B cell (primary cell): ENCODE results near the gene RALGAPB. TPM values are rescaled to one million over a fixed set of nuclear protein-coding genes. Genes with fewer than 3 reads are reported as not detected.
A peak's percentile ranks its signal among the peaks of the same experiment; 100 is the strongest.
"Not testable (repeated sequence)": the region's sequence is repeated elsewhere in the genome, so short reads cannot be mapped to it uniquely, and the experiment has no call there.

Experiments used
- ATAC-seq: fragments of 200-7000 bp; cut with Tn5 transposase; one replicate; pipeline ENCODE4 v1.10.0; 2021; ENCODE audit warnings: low read depth, mild to moderate bottlenecking, moderate number of reproducible peaks, moderate library complexity
- CTCF ChIA-PET: fragments of 350-600 bp; sonication (Branson Sonifier 250); formaldehyde crosslinking; loops from one replicate; lab custom pipeline; 2021; ENCODE audit warnings: antibody characterized with exemption, inconsistent platforms; lab: Charles Lee
- POLR2A ChIA-PET: fragments of 350-600 bp; sonication (Branson Sonifier 250); formaldehyde crosslinking; loops from one replicate; lab custom pipeline; 2021; ENCODE audit warnings: antibody characterized with exemption; lab: Charles Lee
- DNase-seq: peaks from one replicate; pipeline ENCODE4 v3.0.0; 2013
- H2AFZ ChIP-seq: 2 replicates; pipeline ENCODE4 v1.6.1; 2012; ENCODE audit warnings: mild to moderate bottlenecking, low read depth, low read length; ENCODE audit not compliant: insufficient read depth, poor library complexity, severe bottlenecking
- H3K27ac ChIP-seq, 2 donors: 1 replicate in 1 of 2; 2 replicates in 1 of 2; pipeline ENCODE4 v1.5.1; 2012 to 2013; ENCODE audit warnings: low read length in 2 of 2, mild to moderate bottlenecking in 2 of 2, moderate library complexity in 1 of 2
- H3K27me3 ChIP-seq, 4 experiments: fragments of 200-600 bp in 1 of 4; sonication (generic) in 1 of 4; replicated peaks in 1 of 4; 1 replicate in 2 of 4; 2 replicates in 2 of 4; pipeline versions ENCODE4 v1.6.1 to v1.7.0; 2013 to 2016; ENCODE audit warnings: low read length in 3 of 4, mild to moderate bottlenecking in 2 of 4, mixed read lengths in 1 of 4, moderate library complexity in 1 of 4; ENCODE audit not compliant: insufficient read depth in 4 of 4, control insufficient read depth in 3 of 4; ENCODE audit errors: control extremely low read depth in 1 of 4
- H3K36me3 ChIP-seq, 2 experiments: replicated peaks in 1 of 2; 1 replicate in 1 of 2; 2 replicates in 1 of 2; pipeline versions ENCODE4 v1.6.1 to v1.7.1; 2013; ENCODE audit warnings: low read length in 1 of 2; ENCODE audit not compliant: insufficient read depth in 2 of 2, control insufficient read depth in 1 of 2; ENCODE audit errors: control extremely low read depth in 1 of 2, extremely low read depth in 1 of 2
- H3K4me1 ChIP-seq, 2 donors: fragments of 200-600 bp in 1 of 2; sonication (generic) in 1 of 2; 1 replicate in 1 of 2; 2 replicates in 1 of 2; pipeline versions ENCODE4 v1.5.1 to v1.6.1; 2013 to 2017; ENCODE audit warnings: low read length in 2 of 2; ENCODE audit not compliant: control insufficient read depth in 2 of 2, insufficient read depth in 2 of 2
- H3K4me2 ChIP-seq: replicated peaks from 2 replicates; pipeline ENCODE3; 2012; ENCODE audit warnings: mild to moderate bottlenecking, low read depth, low read length; ENCODE audit not compliant: poor library complexity, severe bottlenecking
- H3K4me3 ChIP-seq, 5 experiments: fragments of 200-600 bp in 1 of 5; sonication (generic) in 1 of 5; 1 replicate in 3 of 5; 2 replicates in 2 of 5; pipeline versions ENCODE4 v1.5.1 to v1.7.0; 2011 to 2016; ENCODE audit warnings: low read length in 4 of 5, mild to moderate bottlenecking in 4 of 5, low read depth in 2 of 5, control low read depth in 1 of 5, moderate library complexity in 1 of 5; ENCODE audit not compliant: insufficient read depth in 1 of 5; ENCODE audit errors: control extremely low read depth in 1 of 5, extremely low read depth in 1 of 5
- H3K79me2 ChIP-seq: fragments of 200-600 bp; sonication (generic); one replicate; pipeline ENCODE4 v1.6.0; 2016; ENCODE audit warnings: low read length; ENCODE audit not compliant: control insufficient read depth, insufficient read depth
- H3K9ac ChIP-seq: fragments of 200-600 bp; sonication (generic); 2 replicates; pipeline ENCODE4 v1.6.1; 2017; ENCODE audit warnings: mild to moderate bottlenecking, low read length, moderate library complexity
- H3K9me3 ChIP-seq, 3 donors: one replicate each; pipeline versions ENCODE4 v1.6.1 to v1.7.1; 2013; ENCODE audit warnings: low read length in 2 of 3; ENCODE audit not compliant: control insufficient read depth in 2 of 3, insufficient read depth in 1 of 3; ENCODE audit errors: control extremely low read depth in 1 of 3
- H4K20me1 ChIP-seq: 2 replicates; pipeline ENCODE4 v1.6.0; 2012; ENCODE audit warnings: mild to moderate bottlenecking, low read length; ENCODE audit not compliant: insufficient read depth, control insufficient read depth, poor library complexity, severe bottlenecking
- H3K27ac Mint-ChIP-seq: one replicate; pipeline ENCODE4 v1.8.0; 2021; ENCODE audit warnings: mixed read lengths
- H3K27me3 Mint-ChIP-seq: one replicate; pipeline ENCODE4 v1.8.0; 2021; ENCODE audit warnings: mixed read lengths
- H3K4me1 Mint-ChIP-seq: one replicate; pipeline ENCODE4 v1.8.0; 2021; ENCODE audit warnings: mixed read lengths
- H3K4me3 Mint-ChIP-seq: one replicate; pipeline ENCODE4 v1.8.0; 2021; ENCODE audit warnings: mixed read lengths
- H3K9me3 Mint-ChIP-seq: one replicate; pipeline ENCODE4 v1.8.0; 2022; ENCODE audit warnings: mixed read lengths; ENCODE audit not compliant: insufficient read depth
- EZH2 ChIP-seq: IDR thresholded peaks from 2 replicates; pipeline ENCODE4 v1.6.1; 2012; ENCODE audit warnings: borderline replicate concordance, low read depth, mild to moderate bottlenecking, moderate library complexity, low read length; ENCODE audit not compliant: insufficient read depth, poor library complexity, severe bottlenecking
- WGBS: methylation state at CpG from one replicate; pipeline ENCODE4 v1.1.5; 2013; ENCODE audit warnings: missing lambda C conversion rate; ENCODE audit not compliant: insufficient coverage; 5-methylcytosine and 5-hydroxymethylcytosine counted together
- intact Hi-C: fragments of 100-400 bp; cut with micrococcal nuclease; formaldehyde crosslinking; loops from one replicate; pipeline ENCODE4 v1.10.0; 2022
- polyA plus RNA-seq: library from polyadenylated mRNA; depleted of rRNA; stranded (reverse); fragments of >200 nt; gene quantifications from 2 replicates; pipeline ENCODE4 v1.2.3, GENCODE V29; 2012
- total RNA-seq, 2 donors: library from RNA; stranded (reverse); fragments of 120-200 nt in 1 of 2; gene quantifications; 1 replicate in 1 of 2; 2 replicates in 1 of 2; pipeline versions ENCODE4 v1.2.3 to v1.2.4, GENCODE V29; 2013 to 2022
- TF ChIP-seq, protein P1 (sequence below): fragments of 200-600 bp; IDR thresholded peaks from one replicate; pipeline ENCODE4 v1.8.0; 2022; ENCODE audit warnings: antibody characterized with exemption, mild to moderate bottlenecking

RALGAPB gene
- total and polyA plus RNA-seq, 2 donors (not counting 1 experiment from before 2014, with no cell fraction given), result 15.0 to 58.3 TPM

DNA sequence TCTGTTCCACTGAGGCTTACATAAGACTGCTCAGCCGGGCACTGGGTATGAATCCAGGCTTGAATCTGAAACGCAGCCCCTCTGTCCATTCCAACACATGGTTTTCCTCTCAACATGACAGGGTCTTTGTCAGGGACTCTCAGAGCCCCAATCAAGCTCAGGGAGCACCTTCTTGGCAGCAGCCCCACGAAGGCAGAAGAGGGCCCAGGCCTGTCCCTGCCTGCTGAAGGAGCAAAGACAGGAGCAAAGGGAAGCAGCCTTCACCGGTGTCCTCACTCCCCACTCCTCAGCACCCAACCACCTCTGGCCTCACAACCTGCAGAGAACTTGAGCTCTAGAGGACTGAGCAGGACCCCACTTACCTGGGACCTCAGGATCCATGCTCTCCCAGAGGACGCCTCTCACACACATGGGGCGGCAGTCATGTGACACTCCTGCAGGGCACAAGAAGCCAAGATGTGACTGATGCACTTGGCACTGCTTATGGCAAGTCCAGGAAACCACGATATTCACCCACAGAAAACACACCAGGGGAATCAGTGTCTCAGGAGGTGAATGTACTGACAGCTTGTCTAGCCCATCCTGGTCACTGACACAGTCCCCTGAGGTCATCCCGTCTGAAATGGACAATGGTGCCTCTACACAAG is 41.8 kb upstream of the RALGAPB start:
- no peaks in the 10 kb centered on the region for H3K9me3 Mint-ChIP-seq
- ATAC-seq (no peak), DNase-seq (no peak)
- no peak overlapping the region for H2AFZ ChIP-seq
- H3K9me3 ChIP-seq, result no peaks in the 10 kb centered on the region
- no peak overlapping the region for H3K27ac ChIP-seq
- peak overlapping the region; percentile 26 for H3K27ac Mint-ChIP-seq
- H3K36me3 ChIP-seq, result peaks cover 0 to 64% of the 10 kb centered on the region in 2 experiments
- H4K20me1 ChIP-seq, result peaks cover 71% of the 10 kb centered on the region
- 95% methylated on average over 8 of the region's 8 CpGs for WGBS
- no peaks in the 10 kb centered on the region for H3K27me3 ChIP-seq
- H3K9ac ChIP-seq, result no peak overlapping the region
- intact Hi-C loops, result no loop called here
- peaks cover 27% of the 10 kb centered on the region for H3K4me1 Mint-ChIP-seq
- no peaks in the 10 kb centered on the region for H3K27me3 Mint-ChIP-seq
- peaks cover 44% of the 10 kb centered on the region for H3K79me2 ChIP-seq
- H3K4me3 ChIP-seq, result no peak overlapping the region
- ChIA-PET POLR2A (no interaction called here), CTCF (interaction anchor here (6.1 kb wide), 1 partner anchor 16 kb away, joined by 156 read pairs; no protein-coding TSS in a partner anchor)
- no peak for TF ChIP-seq EZH2
- TF ChIP-seq, protein P1, sequence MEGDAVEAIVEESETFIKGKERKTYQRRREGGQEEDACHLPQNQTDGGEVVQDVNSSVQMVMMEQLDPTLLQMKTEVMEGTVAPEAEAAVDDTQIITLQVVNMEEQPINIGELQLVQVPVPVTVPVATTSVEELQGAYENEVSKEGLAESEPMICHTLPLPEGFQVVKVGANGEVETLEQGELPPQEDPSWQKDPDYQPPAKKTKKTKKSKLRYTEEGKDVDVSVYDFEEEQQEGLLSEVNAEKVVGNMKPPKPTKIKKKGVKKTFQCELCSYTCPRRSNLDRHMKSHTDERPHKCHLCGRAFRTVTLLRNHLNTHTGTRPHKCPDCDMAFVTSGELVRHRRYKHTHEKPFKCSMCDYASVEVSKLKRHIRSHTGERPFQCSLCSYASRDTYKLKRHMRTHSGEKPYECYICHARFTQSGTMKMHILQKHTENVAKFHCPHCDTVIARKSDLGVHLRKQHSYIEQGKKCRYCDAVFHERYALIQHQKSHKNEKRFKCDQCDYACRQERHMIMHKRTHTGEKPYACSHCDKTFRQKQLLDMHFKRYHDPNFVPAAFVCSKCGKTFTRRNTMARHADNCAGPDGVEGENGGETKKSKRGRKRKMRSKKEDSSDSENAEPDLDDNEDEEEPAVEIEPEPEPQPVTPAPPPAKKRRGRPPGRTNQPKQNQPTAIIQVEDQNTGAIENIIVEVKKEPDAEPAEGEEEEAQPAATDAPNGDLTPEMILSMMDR, result no peak
- no peak overlapping the region for H3K4me2 ChIP-seq
- peaks cover 11 to 13% of the 10 kb centered on the region in 2 donors for H3K4me1 ChIP-seq
- H3K4me3 Mint-ChIP-seq, result no peak overlapping the region

DNA sequence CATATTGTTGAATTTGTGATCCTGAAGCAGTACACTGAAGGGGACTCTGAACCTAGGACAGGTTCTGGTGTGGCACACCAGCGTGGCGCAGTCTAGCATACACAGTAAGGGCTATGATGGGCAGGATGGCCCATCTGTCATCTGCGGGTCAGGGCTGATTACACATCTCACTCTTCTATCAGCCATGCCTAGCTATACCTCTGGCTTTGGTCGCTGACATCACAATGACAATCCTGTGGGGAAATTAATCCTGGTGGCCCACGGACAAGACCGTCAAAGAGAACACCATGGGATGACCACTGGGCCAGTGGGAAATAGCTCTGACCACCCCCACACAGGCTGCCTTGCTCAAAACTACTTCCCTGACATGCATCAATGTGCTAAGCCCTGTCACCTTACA is 40.4 kb upstream of the RALGAPB start:
- intact Hi-C loops, result no loop called here
- TF ChIP-seq EZH2, result no peak
- TF ChIP-seq, protein P1, result no peak
- POLR2A ChIA-PET, result no interaction called here
- Mint-ChIP-seq H3K27me3 (no peaks in the 10 kb centered on the region), H3K4me3 (no peak overlapping the region), H3K27ac (no peak overlapping the region), H3K9me3 (no peaks in the 10 kb centered on the region), H3K4me1 (peaks cover 27% of the 10 kb centered on the region)
- Histone ChIP-seq H3K4me3 (no peak overlapping the region), H4K20me1 (peaks cover 60% of the 10 kb centered on the region), H3K79me2 (peaks cover 41% of the 10 kb centered on the region), H3K4me1 (peaks cover 11 to 13% of the 10 kb centered on the region in 2 donors), H3K36me3 (peaks cover 0 to 50% of the 10 kb centered on the region in 2 experiments), H3K9me3 (no peaks in the 10 kb centered on the region), H3K27me3 (no peaks in the 10 kb centered on the region), H2AFZ (no peak overlapping the region), H3K9ac (no peak overlapping the region), H3K4me2 (no peak overlapping the region), H3K27ac (no peak overlapping the region)
- CTCF ChIA-PET, result interaction anchor here (4.4 to 6.1 kb wide), 2 partner anchors 14 to 41 kb away, joined by 37 to 156 read pairs; partner anchors contain the start of gene RALGAPB
- DNase-seq, result no peak
- ATAC-seq, result no peak
- 96% methylated on average over 3 of the region's 6 CpGs for WGBS

DNA sequence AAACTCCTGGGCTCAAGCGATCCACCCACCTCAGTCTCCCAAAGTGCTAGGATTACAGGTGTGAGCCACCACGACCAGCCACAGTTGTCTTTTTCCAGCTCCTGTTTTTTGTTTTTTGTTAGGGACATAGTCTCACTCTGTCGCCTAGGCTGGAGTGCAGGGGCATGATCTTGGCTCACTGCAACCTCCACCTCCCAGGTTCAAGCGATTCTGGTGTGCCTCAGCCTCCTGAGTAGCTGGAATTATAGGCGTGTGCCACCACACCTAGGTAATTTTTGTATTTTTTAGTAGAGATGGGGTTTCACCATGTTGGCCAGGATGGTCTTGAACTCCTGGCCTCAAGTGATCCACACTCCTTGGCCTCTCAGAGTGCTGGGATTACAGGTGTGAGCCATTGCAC is 39.8 kb upstream of the RALGAPB start:
- CTCF ChIA-PET, result interaction anchor here (4.4 to 6.1 kb wide), 2 partner anchors 14 to 41 kb away, joined by 37 to 156 read pairs; partner anchors contain the start of gene RALGAPB
- H3K9ac ChIP-seq, H3K27me3 Mint-ChIP-seq, H3K27ac ChIP-seq, H2AFZ ChIP-seq, H3K4me2 ChIP-seq, ATAC-seq, H3K27me3 ChIP-seq, POLR2A ChIA-PET, H3K27ac Mint-ChIP-seq, H3K9me3 ChIP-seq, intact Hi-C loops, H3K4me3 ChIP-seq, DNase-seq, H3K4me3 Mint-ChIP-seq, H3K9me3 Mint-ChIP-seq: not testable (repeated sequence)
- H4K20me1 ChIP-seq, result peaks cover 54% of the 10 kb centered on the region
- H3K79me2 ChIP-seq, result peaks cover 41% of the 10 kb centered on the region
- H3K4me1 ChIP-seq, result peaks cover 11 to 13% of the 10 kb centered on the region in 2 donors
- WGBS, result 90% methylated on average over 2 of the region's 5 CpGs
- peaks cover 0 to 44% of the 10 kb centered on the region in 2 experiments for H3K36me3 ChIP-seq
- peaks cover 27% of the 10 kb centered on the region for H3K4me1 Mint-ChIP-seq
